ENCODE measurements around the gene QDPR. TPM values are rescaled to one million over a fixed set of nuclear protein-coding genes. Genes with fewer than 3 reads are reported as not detected.

The QDPR gene
- total RNA-seq, 1 experiment from 2014 or later: 39.5 TPM

GRCh38 chr4:17557880-17558279 is 46.0 kb upstream of the QDPR start (continued):
- TF ChIP-seq, protein P1, sequence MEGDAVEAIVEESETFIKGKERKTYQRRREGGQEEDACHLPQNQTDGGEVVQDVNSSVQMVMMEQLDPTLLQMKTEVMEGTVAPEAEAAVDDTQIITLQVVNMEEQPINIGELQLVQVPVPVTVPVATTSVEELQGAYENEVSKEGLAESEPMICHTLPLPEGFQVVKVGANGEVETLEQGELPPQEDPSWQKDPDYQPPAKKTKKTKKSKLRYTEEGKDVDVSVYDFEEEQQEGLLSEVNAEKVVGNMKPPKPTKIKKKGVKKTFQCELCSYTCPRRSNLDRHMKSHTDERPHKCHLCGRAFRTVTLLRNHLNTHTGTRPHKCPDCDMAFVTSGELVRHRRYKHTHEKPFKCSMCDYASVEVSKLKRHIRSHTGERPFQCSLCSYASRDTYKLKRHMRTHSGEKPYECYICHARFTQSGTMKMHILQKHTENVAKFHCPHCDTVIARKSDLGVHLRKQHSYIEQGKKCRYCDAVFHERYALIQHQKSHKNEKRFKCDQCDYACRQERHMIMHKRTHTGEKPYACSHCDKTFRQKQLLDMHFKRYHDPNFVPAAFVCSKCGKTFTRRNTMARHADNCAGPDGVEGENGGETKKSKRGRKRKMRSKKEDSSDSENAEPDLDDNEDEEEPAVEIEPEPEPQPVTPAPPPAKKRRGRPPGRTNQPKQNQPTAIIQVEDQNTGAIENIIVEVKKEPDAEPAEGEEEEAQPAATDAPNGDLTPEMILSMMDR (IDR thresholded peaks at IDR 0.05 in 2 of 3, conservative IDR thresholded peaks at IDR 0.05 in 1 of 3; ENCODE audit: borderline replicate concordance in 1 of 3, insufficient read depth in 1 of 3, low read depth in 2 of 3, low read length in 2 of 3): no peak
- TF ChIP-seq POLR2AphosphoS5 (IDR thresholded peaks at IDR 0.05; ENCODE audit: low read depth, low read length): no peak
- no peak for TF ChIP-seq CEBPB (IDR thresholded peaks at IDR 0.05; ENCODE audit: low read depth)
- TF ChIP-seq ZNF274 (IDR thresholded peaks at IDR 0.05; ENCODE audit: low read depth, low read length): no peak
- TF ChIP-seq ELF1 (IDR thresholded peaks at IDR 0.05; ENCODE audit: borderline replicate concordance, low read depth): no peak
- TF ChIP-seq SRF (IDR thresholded peaks at IDR 0.05; ENCODE audit: low read depth): no peak
- TF ChIP-seq MAX (IDR thresholded peaks at IDR 0.05): no peak
- no peak for TF ChIP-seq EZH2phosphoT487 (IDR thresholded peaks at IDR 0.05; ENCODE audit: borderline replicate concordance)

DNA sequence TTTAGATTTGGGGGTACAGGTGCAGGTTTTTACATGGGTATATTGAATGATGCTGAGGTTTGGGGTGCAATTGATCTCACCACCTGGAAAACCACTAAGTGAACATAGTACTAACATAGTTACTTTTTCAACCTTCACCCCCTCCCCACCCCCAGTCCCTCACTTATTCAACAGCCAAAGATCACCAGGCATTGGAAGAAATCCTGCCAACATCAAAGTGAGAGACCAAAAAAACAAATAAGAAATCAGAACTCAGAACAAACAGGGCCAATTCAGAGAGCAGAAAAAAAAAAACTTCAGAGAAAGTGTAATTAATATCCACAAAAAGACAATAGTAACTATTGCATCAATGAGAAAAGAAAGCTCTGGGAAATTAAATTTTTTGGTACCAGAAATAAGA is 44.6 kb upstream of the QDPR start:
- Histone ChIP-seq H4K20me1 (ENCODE audit: insufficient read depth) (no peaks in the 10 kb centered on the region), H3K9ac (ENCODE audit: low read length) (no peak overlapping the region), H3K27ac (ENCODE audit: low read depth, low read length) (no peak overlapping the region), H3K4me3 (replicated peaks in 1 of 2; ENCODE audit: low read depth in 1 of 2, low read length in 2 of 2) (no peak overlapping the region), H2AFZ (ENCODE audit: low read depth, low read length, poor library complexity, severe bottlenecking) (no peak overlapping the region), H3K4me2 (ENCODE audit: low read length) (no peak overlapping the region), H3K4me1 (ENCODE audit: control insufficient read depth in 1 of 2, insufficient read depth in 2 of 2, low read length in 2 of 2) (peaks cover 0 to 4% of the 10 kb centered on the region in 2 experiments; a peak in 2 of 4 replicates), H3K9me3 (ENCODE audit: control insufficient read depth in 1 of 2, insufficient read depth in 1 of 2, low read depth in 1 of 2, low read length in 2 of 2) (no peaks in the 10 kb centered on the region), H3K9me2 (ENCODE audit: insufficient read depth) (no peaks in the 10 kb centered on the region), H3K36me3 (ENCODE audit: control insufficient read depth in 1 of 2, insufficient read depth in 2 of 2, low read length in 2 of 2) (no peaks in the 10 kb centered on the region), H3K79me2 (ENCODE audit: insufficient read depth, low read length) (no peaks in the 10 kb centered on the region), H3K27me3 (ENCODE audit: insufficient read depth, low read length) (0 out of 2 replicates have a peak, but pooled peaks cover 8% of the 10 kb centered on the region)
- ChIA-PET RAD21 (ENCODE audit: low non-redundant PET in 1 of 2, low total read pairs in 2 of 2, uncharacterized antibody in 2 of 2, unreplicated experiment in 2 of 2) (no interaction called here), CTCF (no interaction called here), POLR2A (no interaction called here)
- intact Hi-C loops (cut with micrococcal nuclease): no loop called here
- ATAC-seq (no peak), DNase-seq (ENCODE audit: low read depth, low spot score) (no peak)
- no TSS peak for BruUV-seq (replicated peaks)
- TF ChIP-seq ZBTB33 (IDR thresholded peaks at IDR 0.05; ENCODE audit: extremely low read depth, insufficient replicate concordance, low read length): no peak
- no peak for TF ChIP-seq POLR2A (IDR thresholded peaks at IDR 0.05; ENCODE audit: borderline replicate concordance, extremely low read depth, insufficient read depth, insufficient read length)
- no peak for TF ChIP-seq MAX (IDR thresholded peaks at IDR 0.05)
- TF ChIP-seq YY1 (IDR thresholded peaks at IDR 0.05; ENCODE audit: extremely low read depth, insufficient replicate concordance, low read depth, low read length): no peak
- no peak for TF ChIP-seq TCF7L2 (IDR thresholded peaks at IDR 0.05; ENCODE audit: borderline replicate concordance, extremely low read depth, insufficient read depth, insufficient read length)
- TF ChIP-seq JUND (IDR thresholded peaks at IDR 0.05): no peak
- no peak for TF ChIP-seq EZH2phosphoT487 (IDR thresholded peaks at IDR 0.05; ENCODE audit: borderline replicate concordance)
- TF ChIP-seq, protein P1 (IDR thresholded peaks at IDR 0.05 in 2 of 3, conservative IDR thresholded peaks at IDR 0.05 in 1 of 3; ENCODE audit: borderline replicate concordance in 1 of 3, insufficient read depth in 1 of 3, low read depth in 2 of 3, low read length in 2 of 3): no peak
- no peak for TF ChIP-seq RAD21 (IDR thresholded peaks at IDR 0.05; ENCODE audit: low read depth)
- no peak for TF ChIP-seq POLR2AphosphoS5 (IDR thresholded peaks at IDR 0.05; ENCODE audit: low read depth, low read length)
- TF ChIP-seq ATF3 (IDR thresholded peaks at IDR 0.05): no peak
- TF ChIP-seq EZH2 (IDR thresholded peaks at IDR 0.05): no peak
- TF ChIP-seq FOSL1 (IDR thresholded peaks at IDR 0.05; ENCODE audit: low read depth): no peak
- no peak for TF ChIP-seq CEBPB (IDR thresholded peaks at IDR 0.05; ENCODE audit: low read depth)
